Body of pancreas (tissue), 4 donors: Measurements from ENCODE around the gene CYB561. TPM values are rescaled to one million over a fixed set of nuclear protein-coding genes. Genes with fewer than 3 reads are reported as not detected.

Source experiments
- ATAC-seq: fragments of 150-250 bp; one replicate; pipeline ENCODE4 v1.9.1; 2016
- DNase-seq, 4 donors: peaks; one replicate each; pipeline ENCODE4 v3.0.0-alpha.2; 2019
- H3K27ac ChIP-seq, 4 donors: fragments of 200-600 bp; sonication (generic); 1 replicate in 3 of 4; 2 replicates in 1 of 4; pipeline versions ENCODE4 v1.5.1 to v1.6.1; 2016 to 2019; ENCODE audit warnings: mild to moderate bottlenecking in 1 of 4, mixed read lengths in 1 of 4, moderate library complexity in 1 of 4
- H3K27me3 ChIP-seq, 2 donors: fragments of 200-600 bp; sonication (generic); one replicate each; pipeline ENCODE4 v1.6.0; 2016; ENCODE audit warnings: mild to moderate bottlenecking in 1 of 2
- H3K36me3 ChIP-seq, 2 donors: fragments of 200-600 bp; sonication (generic); replicated peaks in 1 of 2; 2 replicates each; pipeline ENCODE4 v1.5.1; 2016; ENCODE audit warnings: low read depth in 2 of 2; ENCODE audit not compliant: insufficient read depth in 1 of 2
- H3K4me1 ChIP-seq: fragments of 200-600 bp; sonication (generic); one replicate; pipeline ENCODE4 v1.6.0; 2016
- H3K4me3 ChIP-seq, 2 donors: fragments of 200-600 bp; sonication (generic); 1 replicate in 1 of 2; 2 replicates in 1 of 2; pipeline ENCODE4 v1.5.1; 2016 to 2019
- H3K9me3 ChIP-seq, 3 donors: fragments of 200-600 bp; sonication (generic); 1 replicate in 2 of 3; 2 replicates in 1 of 3; pipeline ENCODE4 v1.5.1; 2016
- POLR2A ChIP-seq, 3 donors: fragments of 450-650 bp; IDR thresholded peaks; one replicate each; pipeline ENCODE4 v1.6.1; 2016; ENCODE audit warnings: antibody characterized with exemption in 3 of 3, mild to moderate bottlenecking in 2 of 3
- WGBS, 2 donors: methylation state at CpG; one replicate each; pipeline ENCODE4 v1.1.5; 2017; 5-methylcytosine and 5-hydroxymethylcytosine counted together
- intact Hi-C: fragments of 100-400 bp; cut with DNase I; formaldehyde crosslinking; loops from one replicate; pipeline ENCODE4 v1.15.1; 2023
- total RNA-seq, 2 donors: library from RNA; depleted of rRNA; stranded (reverse); fragments of >200 nt; gene quantifications; one replicate each; pipeline ENCODE4 v1.1.0, GENCODE V29; 2016
- TF ChIP-seq, protein P1 (sequence below), 7 experiments: fragments of 450-650 bp in 4 of 7; fragments of 200-600 bp in 3 of 7; sonication (generic) in 3 of 7; IDR thresholded peaks; one replicate each; pipeline ENCODE4 v1.5.1; 2016 to 2019; ENCODE audit warnings: antibody characterized with exemption in 7 of 7

The CYB561 gene
- total RNA-seq, 2 donors from 2014 or later, result 61.5 to 137 TPM

DNA sequence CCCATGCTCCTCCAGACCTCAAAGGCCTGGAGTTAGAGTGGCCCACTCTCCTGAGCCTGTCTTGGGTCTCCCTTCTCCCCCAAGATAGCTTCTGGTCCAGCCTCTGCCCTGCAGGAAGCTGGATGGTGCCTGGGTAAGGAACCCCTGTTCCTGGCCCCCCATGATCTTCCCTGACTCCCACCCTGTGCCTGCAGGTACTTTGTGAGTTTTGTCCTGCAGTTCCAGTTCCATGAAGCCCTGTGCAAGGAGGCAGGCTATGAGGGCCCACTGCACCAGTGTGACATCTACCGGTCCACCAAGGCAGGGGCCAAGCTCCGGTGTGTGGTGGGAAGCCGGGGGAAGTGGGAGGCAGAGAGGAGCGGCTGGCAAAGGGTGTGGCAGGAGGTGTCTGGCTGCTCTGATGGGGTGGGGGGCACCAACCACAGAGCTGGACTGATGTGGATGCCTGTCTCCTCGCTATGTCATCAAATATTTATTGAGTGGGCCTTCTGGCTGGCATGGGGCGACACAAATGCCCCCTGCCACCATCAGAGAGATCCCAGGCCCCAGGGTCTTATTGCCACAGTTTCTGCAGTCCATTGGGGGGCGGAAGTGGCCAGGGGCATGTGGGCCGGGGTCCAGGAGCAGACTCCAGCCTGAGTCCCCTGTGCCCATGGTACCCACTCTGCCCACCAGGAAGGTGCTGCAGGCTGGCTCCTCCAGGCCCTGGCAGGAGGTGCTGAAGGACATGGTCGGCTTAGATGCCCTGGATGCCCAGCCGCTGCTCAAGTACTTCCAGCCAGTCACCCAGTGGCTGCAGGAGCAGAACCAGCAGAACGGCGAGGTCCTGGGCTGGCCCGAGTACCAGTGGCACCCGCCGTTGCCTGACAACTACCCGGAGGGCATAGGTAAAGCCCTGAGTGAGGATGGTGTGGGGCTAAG, 37.8 kb upstream of the CYB561 start:
- no peak for ATAC-seq
- Histone ChIP-seq H3K27me3 (no peaks in the 10 kb centered on the region), H3K27ac (no peak overlapping the region), H3K36me3 (no peaks in the 10 kb centered on the region), H3K4me3 (no peak overlapping the region), H3K4me1 (peaks cover 3% of the 10 kb centered on the region), H3K9me3 (no peaks in the 10 kb centered on the region)
- 85 to 91% methylated on average over 6 to 16 of the region's 16 CpGs for WGBS, 2 donors
- TF ChIP-seq, protein P1, sequence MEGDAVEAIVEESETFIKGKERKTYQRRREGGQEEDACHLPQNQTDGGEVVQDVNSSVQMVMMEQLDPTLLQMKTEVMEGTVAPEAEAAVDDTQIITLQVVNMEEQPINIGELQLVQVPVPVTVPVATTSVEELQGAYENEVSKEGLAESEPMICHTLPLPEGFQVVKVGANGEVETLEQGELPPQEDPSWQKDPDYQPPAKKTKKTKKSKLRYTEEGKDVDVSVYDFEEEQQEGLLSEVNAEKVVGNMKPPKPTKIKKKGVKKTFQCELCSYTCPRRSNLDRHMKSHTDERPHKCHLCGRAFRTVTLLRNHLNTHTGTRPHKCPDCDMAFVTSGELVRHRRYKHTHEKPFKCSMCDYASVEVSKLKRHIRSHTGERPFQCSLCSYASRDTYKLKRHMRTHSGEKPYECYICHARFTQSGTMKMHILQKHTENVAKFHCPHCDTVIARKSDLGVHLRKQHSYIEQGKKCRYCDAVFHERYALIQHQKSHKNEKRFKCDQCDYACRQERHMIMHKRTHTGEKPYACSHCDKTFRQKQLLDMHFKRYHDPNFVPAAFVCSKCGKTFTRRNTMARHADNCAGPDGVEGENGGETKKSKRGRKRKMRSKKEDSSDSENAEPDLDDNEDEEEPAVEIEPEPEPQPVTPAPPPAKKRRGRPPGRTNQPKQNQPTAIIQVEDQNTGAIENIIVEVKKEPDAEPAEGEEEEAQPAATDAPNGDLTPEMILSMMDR (IDR thresholded peaks at IDR 0.05), result no peak
- no peak for TF ChIP-seq POLR2A (IDR thresholded peaks at IDR 0.05)
- intact Hi-C loops, result loop anchor here (5.0 kb wide), 1 partner anchor 62 kb away; no protein-coding TSS in a partner anchor
- no peak for DNase-seq

DNA sequence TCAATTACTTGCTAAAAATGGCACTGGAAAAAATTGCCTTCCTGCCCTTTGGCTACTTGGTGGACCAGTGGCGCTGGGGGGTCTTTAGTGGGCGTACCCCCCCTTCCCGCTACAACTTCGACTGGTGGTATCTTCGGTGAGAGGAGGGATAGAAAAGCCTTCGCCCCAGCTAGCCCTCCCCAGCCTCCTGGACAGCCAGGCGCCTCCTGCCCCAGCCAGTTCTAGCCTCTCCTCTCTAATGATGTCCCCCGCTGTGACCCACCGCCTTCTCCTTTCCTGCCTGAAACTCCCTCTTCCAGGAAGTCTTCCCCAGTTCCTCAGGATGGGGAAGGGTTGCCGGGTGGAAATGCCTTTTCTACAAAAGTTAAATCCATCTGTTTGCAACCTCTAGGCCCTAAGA, 36.9 kb upstream of the CYB561 start:
- WGBS, 2 donors, result 73 to 79% methylated on average over 10 of the region's 10 CpGs
- no peak for DNase-seq
- intact Hi-C loops, result loop anchor here (5.0 kb wide), 1 partner anchor 61 kb away; no protein-coding TSS in a partner anchor
- no peaks in the 10 kb centered on the region for H3K27me3 ChIP-seq
- no peak overlapping the region for H3K27ac ChIP-seq
- no peaks in the 10 kb centered on the region for H3K9me3 ChIP-seq
- TF ChIP-seq, protein P1 (IDR thresholded peaks at IDR 0.05), result no peak
- TF ChIP-seq POLR2A (IDR thresholded peaks at IDR 0.05), result no peak
- no peak overlapping the region for H3K4me3 ChIP-seq
- no peaks in the 10 kb centered on the region for H3K36me3 ChIP-seq
- peaks cover 12% of the 10 kb centered on the region for H3K4me1 ChIP-seq
- no peak for ATAC-seq

DNA sequence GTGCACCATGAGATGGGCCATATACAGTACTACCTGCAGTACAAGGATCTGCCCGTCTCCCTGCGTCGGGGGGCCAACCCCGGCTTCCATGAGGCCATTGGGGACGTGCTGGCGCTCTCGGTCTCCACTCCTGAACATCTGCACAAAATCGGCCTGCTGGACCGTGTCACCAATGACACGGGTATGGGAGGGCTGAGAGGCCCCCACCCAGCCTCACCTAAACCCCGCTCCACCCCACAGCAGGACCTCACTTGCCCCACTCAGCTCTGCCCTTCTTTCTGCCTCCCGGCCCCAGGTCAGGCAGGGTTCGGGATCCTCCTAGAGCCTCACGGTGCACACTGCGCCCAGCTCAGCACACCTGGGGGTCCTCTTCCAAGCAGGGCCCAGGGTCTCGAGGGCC, 36.4 kb upstream of the CYB561 start:
- DNase-seq (no peak), ATAC-seq (no peak)
- 85 to 92% methylated on average over 14 to 16 of the region's 16 CpGs for WGBS, 2 donors
- Histone ChIP-seq H3K27ac (no peak overlapping the region), H3K27me3 (no peaks in the 10 kb centered on the region), H3K4me3 (no peak overlapping the region), H3K4me1 (peaks cover 17% of the 10 kb centered on the region), H3K36me3 (no peaks in the 10 kb centered on the region), H3K9me3 (no peaks in the 10 kb centered on the region)
- no peak for TF ChIP-seq POLR2A (IDR thresholded peaks at IDR 0.05)
- TF ChIP-seq, protein P1 (IDR thresholded peaks at IDR 0.05), result no peak
- intact Hi-C loops, result loop anchor here (5.0 kb wide), 1 partner anchor 60 kb away; no protein-coding TSS in a partner anchor

DNA sequence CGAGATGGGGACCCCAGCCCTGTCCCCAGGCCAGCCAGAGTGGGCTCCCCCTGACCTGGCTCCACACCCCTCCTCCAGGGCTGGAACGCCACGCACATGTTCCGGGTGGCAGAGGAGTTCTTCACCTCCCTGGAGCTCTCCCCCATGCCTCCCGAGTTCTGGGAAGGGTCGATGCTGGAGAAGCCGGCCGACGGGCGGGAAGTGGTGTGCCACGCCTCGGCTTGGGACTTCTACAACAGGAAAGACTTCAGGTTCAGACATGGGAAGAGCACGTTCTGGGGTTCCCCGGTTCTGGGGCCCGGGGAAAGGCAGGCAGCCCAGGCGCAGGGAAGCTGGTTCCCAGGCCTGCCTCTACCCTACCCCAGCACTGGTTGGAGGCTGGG, 35.4 kb upstream of the CYB561 start:
- TF ChIP-seq, protein P1 (IDR thresholded peaks at IDR 0.05), result no peak
- TF ChIP-seq POLR2A (IDR thresholded peaks at IDR 0.05), result no peak
- Histone ChIP-seq H3K27me3 (no peaks in the 10 kb centered on the region), H3K4me1 (peaks cover 27% of the 10 kb centered on the region), H3K9me3 (no peaks in the 10 kb centered on the region), H3K27ac (no peak overlapping the region), H3K36me3 (no peaks in the 10 kb centered on the region), H3K4me3 (no peak overlapping the region)
- no peak for DNase-seq
- no peak for ATAC-seq
- intact Hi-C loops, result loop anchor here (5.0 kb wide), 1 partner anchor 59 kb away; no protein-coding TSS in a partner anchor
- WGBS, 2 donors, result 89% methylated on average over 13 to 16 of the region's 16 CpGs
